Skeletal muscle satellite cell (primary cell): Measurements from ENCODE around the gene DPM1.

Source experiments
- H3K27me3 ChIP-seq: 2 replicates; pipeline ENCODE4 v1.7.0; 2013; ENCODE audit warnings: low read length; ENCODE audit not compliant: control insufficient read depth, insufficient read depth
- H3K36me3 ChIP-seq: 2 replicates; pipeline ENCODE4 v1.7.0; 2013; ENCODE audit warnings: mild to moderate bottlenecking, control low read depth, low read length; ENCODE audit not compliant: insufficient read depth
- H3K4me1 ChIP-seq: 2 replicates; pipeline ENCODE4 v1.7.0; 2013; ENCODE audit warnings: low read length; ENCODE audit not compliant: control insufficient read depth, insufficient read depth
- H3K4me2 ChIP-seq: 2 replicates; pipeline ENCODE4 v1.7.0; 2013; ENCODE audit warnings: mild to moderate bottlenecking, low read length
- H3K4me3 ChIP-seq: 2 replicates; pipeline ENCODE4 v1.7.0; 2013; ENCODE audit warnings: low read length
- H3K9ac ChIP-seq: 2 replicates; pipeline ENCODE4 v1.7.0; 2013; ENCODE audit warnings: mild to moderate bottlenecking, low read depth, low read length, moderate library complexity
- H3K9me3 ChIP-seq: replicated peaks from 2 replicates; pipeline ENCODE4 v1.7.0; 2013; ENCODE audit warnings: mild to moderate bottlenecking, control low read depth, low read length

The DPM1 gene

DNA sequence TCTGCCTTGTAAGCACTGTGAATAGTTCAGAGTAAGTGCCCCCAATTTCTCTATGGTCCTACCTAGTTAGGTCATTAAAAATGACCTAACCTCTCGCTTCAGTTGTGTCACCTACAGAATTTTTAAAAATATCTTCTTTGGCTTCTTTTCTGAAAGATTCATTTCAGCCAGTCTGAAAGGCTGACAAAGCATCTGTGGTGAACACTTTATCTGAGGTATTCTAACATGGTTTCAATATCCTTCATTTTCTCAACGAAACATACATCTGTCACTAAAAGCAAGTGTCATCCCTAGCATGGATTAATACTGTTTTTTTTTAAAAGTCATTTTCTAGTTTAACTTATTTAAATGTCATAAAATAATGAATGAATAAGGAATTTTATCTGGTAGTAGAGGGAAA is 5.1 kb downstream of the DPM1 start:
- no peaks in the 10 kb centered on the region for H3K9me3 ChIP-seq
- peaks cover 49% of the 10 kb centered on the region for H3K36me3 ChIP-seq
- H3K4me2 ChIP-seq = no peak overlapping the region
- no peak overlapping the region for H3K4me3 ChIP-seq
- no peak overlapping the region for H3K9ac ChIP-seq
- peaks cover 13% of the 10 kb centered on the region for H3K4me1 ChIP-seq
- H3K27me3 ChIP-seq = no peaks in the 10 kb centered on the region

DNA sequence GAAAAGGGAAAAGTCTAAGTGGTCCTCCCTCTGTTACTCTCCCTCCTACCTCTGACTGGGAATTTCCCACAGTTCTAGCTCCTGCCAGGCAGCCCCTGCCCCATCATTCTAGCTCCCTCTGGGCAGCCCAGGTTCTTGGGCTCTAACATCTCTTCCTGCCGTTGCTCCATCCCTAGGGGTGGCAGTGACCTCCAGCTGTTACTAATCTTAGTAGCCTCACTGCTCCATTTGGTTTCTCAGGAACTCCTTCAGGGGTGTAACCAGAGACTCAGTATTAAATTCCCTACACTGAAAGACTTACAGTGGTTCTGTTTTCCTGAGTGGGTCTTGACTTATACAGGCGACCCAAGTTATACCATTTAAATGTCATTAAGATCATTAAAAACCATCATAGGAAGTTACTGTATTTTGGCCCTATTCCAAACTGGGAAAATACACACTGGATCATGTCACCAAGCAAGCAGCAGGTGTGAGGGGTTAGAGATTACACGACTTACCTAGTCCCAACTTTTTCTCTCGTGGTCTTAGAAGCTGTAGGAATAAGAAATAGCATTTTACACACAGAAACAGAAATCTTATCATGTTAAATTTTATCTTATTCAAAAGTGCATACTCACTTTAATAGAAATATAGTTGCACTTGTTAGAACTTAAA is 10.1 kb downstream of the DPM1 start:
- H3K4me2 ChIP-seq = no peak overlapping the region
- H3K4me3 ChIP-seq = no peak overlapping the region
- no peaks in the 10 kb centered on the region for H3K27me3 ChIP-seq
- H3K9me3 ChIP-seq = no peaks in the 10 kb centered on the region
- no peak overlapping the region for H3K9ac ChIP-seq
- H3K36me3 ChIP-seq = peaks cover 78% of the 10 kb centered on the region
- H3K4me1 ChIP-seq = no peaks in the 10 kb centered on the region

DNA sequence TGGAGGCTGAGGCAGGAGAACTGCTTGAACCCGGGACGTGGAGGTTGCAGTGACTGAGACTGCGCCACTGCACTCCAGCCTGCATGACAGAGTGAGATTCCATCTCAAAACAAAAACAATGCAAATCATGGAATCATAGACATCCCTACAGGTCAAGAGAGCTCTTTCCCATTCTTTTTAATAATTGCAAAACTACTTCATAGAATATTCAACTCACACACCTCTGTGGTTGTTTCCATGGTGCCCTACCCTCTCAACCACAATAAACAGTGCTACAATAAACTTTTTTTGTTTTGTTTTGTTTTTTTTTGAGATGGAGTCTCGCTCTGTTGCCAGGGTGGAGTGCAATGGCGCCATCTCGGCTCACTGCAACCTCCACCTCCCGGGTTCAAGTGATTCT is 15.3 kb downstream of the DPM1 start:
- peaks cover 55% of the 10 kb centered on the region for H3K36me3 ChIP-seq
- H3K9me3 ChIP-seq = no peaks in the 10 kb centered on the region
- H3K4me3 ChIP-seq = no peak overlapping the region
- no peak overlapping the region for H3K9ac ChIP-seq
- no peaks in the 10 kb centered on the region for H3K27me3 ChIP-seq
- H3K4me1 ChIP-seq = no peaks in the 10 kb centered on the region
- no peak overlapping the region for H3K4me2 ChIP-seq

DNA sequence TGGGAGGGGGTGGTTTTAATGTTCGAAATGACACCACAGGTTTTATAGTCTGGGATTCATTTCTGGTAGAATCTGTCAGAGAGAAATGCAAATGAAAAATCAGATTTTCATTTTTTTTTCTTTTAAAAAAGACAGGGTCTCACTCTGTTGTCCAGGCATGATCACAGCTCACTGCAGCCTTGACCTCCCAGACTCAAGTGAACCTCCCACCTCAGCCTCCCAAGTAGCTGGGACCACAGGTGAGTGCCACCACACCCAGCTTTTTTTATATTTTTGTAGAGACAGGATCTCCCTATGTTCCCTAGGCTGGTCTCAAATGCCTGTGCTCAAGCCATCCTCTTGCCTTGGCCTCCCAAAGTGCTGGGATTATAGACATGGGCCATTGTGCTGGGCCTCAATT is 24.7 kb downstream of the DPM1 start:
- Histone ChIP-seq H3K4me1 (peaks cover 17% of the 10 kb centered on the region), H3K36me3 (peaks cover 40% of the 10 kb centered on the region), H3K9ac (no peak overlapping the region), H3K4me3 (no peak overlapping the region), H3K4me2 (no peak overlapping the region), H3K27me3 (no peaks in the 10 kb centered on the region), H3K9me3 (no peaks in the 10 kb centered on the region)

GRCh38 chr20:50932691-50933280 is 25.5 kb downstream of the DPM1 start:
- Histone ChIP-seq H3K9me3 (no peaks in the 10 kb centered on the region), H3K27me3 (no peaks in the 10 kb centered on the region), H3K9ac (no peak overlapping the region), H3K4me1 (peaks cover 25% of the 10 kb centered on the region), H3K4me2 (no peak overlapping the region), H3K4me3 (no peak overlapping the region), H3K36me3 (peaks cover 48% of the 10 kb centered on the region)

- no peaks in the 10 kb centered on the region for H3K27me3 ChIP-seq
- H3K4me1 ChIP-seq = peaks cover 25% of the 10 kb centered on the region
- H3K9ac ChIP-seq = peak overlapping the region; percentile 91
- no peaks in the 10 kb centered on the region for H3K9me3 ChIP-seq
- H3K4me2 ChIP-seq = peak overlapping the region; percentile 92
- H3K4me3 ChIP-seq = peak overlapping the region; percentile 71
- H3K36me3 ChIP-seq = peaks cover 48% of the 10 kb centered on the region
Measured at GRCh38 chr20:50932016-50932485, 26.3 kb downstream of the DPM1 start.

DNA sequence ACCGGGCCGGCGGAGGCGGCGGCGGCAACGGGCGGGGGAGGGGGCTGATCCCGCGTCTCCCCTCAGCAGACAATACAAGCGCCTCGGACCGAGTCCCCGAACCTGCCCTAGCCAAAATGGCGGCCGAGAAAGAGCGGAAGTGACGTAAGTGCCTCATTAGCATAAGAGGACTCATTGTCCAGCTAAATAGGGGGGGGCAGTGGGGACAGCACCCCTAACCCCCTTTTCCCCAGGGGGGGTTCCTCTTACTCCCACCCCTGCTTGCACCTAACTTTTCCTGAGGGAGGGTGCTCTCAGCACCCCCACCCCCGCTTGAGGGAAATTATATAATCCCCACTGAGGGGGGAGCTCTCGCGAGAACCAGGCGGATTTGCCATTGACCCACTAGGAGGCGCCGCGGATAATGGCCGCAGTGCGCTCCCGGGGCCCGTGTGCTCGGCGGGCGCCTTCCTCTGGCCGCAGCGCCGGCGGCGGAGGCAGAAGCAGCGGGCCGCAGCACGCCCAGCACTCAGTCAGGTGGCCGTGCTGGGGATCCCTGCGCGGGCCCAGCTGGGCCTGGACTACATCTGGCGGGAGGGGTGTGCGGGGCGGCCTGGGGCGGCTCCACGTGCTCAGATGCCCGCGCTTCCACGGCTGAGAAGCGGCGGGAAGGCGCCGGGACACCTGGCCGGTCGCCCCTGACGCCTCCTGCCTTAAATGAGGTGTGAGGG is 26.9 kb downstream of the DPM1 start, which contains the start of gene ADNP:
Gene ADNP, minus strand, starts transcription at position 132 of the 710 bp plus-strand sequence. CDS start 27,441 bp downstream, outside the sequence.
- peak within 1 kb of the TSS; percentile 71 for H3K4me3 ChIP-seq
- H3K9me3 ChIP-seq = no peaks in the 10 kb centered on the region
- H3K36me3 ChIP-seq = peaks cover 43% of the 10 kb centered on the region
- no peaks in the 10 kb centered on the region for H3K27me3 ChIP-seq
- H3K9ac ChIP-seq = peak within 1 kb of the TSS; percentile 91
- peaks cover 25% of the 10 kb centered on the region for H3K4me1 ChIP-seq
- peak within 1 kb of the TSS; percentile 92 for H3K4me2 ChIP-seq

- Histone ChIP-seq H3K9ac (peak overlapping the region; percentile 91), H3K4me3 (peak overlapping the region; percentile 71), H3K27me3 (no peaks in the 10 kb centered on the region), H3K4me1 (peaks cover 25% of the 10 kb centered on the region), H3K9me3 (no peaks in the 10 kb centered on the region), H3K36me3 (peaks cover 42% of the 10 kb centered on the region), H3K4me2 (peak overlapping the region; percentile 64)
Measured at GRCh38 chr20:50930976-50931305, 27.4 kb downstream of the DPM1 start.

DNA sequence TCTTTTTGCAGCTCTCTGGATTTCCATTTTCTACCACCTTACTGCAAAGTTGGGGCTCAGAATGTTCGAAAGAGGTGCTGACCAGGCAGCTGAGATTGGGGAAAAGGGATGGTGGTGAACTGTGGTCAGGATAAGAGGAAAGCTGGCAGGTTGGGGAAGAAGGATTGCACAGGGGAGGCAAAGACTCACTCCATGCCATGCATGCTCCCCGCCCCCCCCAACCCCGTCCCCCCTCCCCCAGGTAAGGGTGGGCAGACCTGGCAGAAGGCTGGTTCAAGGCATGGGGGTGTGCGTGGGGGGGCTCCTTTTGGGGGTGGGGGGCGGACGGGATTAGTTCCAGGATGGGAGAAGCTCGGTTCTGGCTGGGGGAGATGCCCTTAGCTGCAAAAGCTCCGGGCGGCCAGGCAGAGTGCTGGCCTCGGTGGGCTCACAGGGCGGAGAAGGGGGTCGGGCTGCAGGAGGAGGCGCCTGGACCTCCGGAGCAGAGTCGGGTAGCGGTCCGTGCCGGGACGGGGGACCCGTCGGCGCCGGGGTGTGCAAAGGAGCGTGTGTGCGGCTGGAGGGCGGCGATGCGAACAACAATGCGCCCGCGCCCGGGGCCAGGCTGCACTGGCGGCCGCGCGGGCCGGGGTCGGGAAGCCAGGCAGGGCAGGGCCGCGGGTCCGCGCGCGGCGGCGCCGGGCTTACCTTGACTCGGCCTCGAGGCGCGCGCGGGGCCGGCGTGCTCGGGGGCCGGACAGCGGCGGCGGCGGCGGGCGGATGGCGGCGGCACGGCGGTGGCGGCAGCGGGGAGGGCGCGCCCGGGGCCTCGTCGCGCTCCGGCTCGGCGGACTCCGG is 28.0 kb downstream of the DPM1 start:
- H3K4me1 ChIP-seq = peaks cover 25% of the 10 kb centered on the region

GRCh38 chr20:50929299-50930138 is 28.8 kb downstream of the DPM1 start:
- H3K4me3 ChIP-seq = peak overlapping the region; percentile 71
- peak overlapping the region; percentile 80 for H3K9ac ChIP-seq
- peak overlapping the region; percentile 97 for H3K4me2 ChIP-seq
- peaks cover 39% of the 10 kb centered on the region for H3K36me3 ChIP-seq
- no peaks in the 10 kb centered on the region for H3K9me3 ChIP-seq
- no peaks in the 10 kb centered on the region for H3K27me3 ChIP-seq
- peaks cover 29% of the 10 kb centered on the region for H3K4me1 ChIP-seq

More for the DNA sequence above, 28.0 kb downstream of the DPM1 start:
- H3K9ac ChIP-seq = peak overlapping the region; percentile 91
- peaks cover 41% of the 10 kb centered on the region for H3K36me3 ChIP-seq
- H3K4me3 ChIP-seq = peak overlapping the region; percentile 71
- no peaks in the 10 kb centered on the region for H3K9me3 ChIP-seq
- H3K4me2 ChIP-seq = peak overlapping the region; percentile 97
- H3K27me3 ChIP-seq = no peaks in the 10 kb centered on the region
